ENCODE results near the gene FN3K. TPM values are rescaled to one million over a fixed set of nuclear protein-coding genes. Genes with fewer than 3 reads are reported as not detected.

The FN3K gene
- 1 to 10 TPM; 1.1 to 5.5 (median 2.7) TPM for total RNA-seq

GRCh38 chr17:82734987-82735866 is at the start of gene FN3K:
Gene FN3K (plus strand): TSS chr17:82735615. CDS start chr17:82735637, 22 bp downstream.
- intact Hi-C loops (cut with DNase I; ENCODE audit: low total_unique reads) (no loop called here), in situ Hi-C loops (cut with MboI; ENCODE audit: low sequenced_read_pairs in 4 of 4) (no loop called here)
- Histone ChIP-seq H3K9me3 (no peaks in the 10 kb centered on the region), H3K27me3 (no peaks in the 10 kb centered on the region), H3K27ac (peak within 1 kb of the TSS; percentile 92 to 95 (median 93)), H3K36me3 (peaks cover 0 to 22% of the 10 kb centered on the region in 2 donors), H3K4me3 (peak within 1 kb of the TSS; percentile 78 to 96 (median 87)), H3K4me1 (peaks cover 16 to 24% of the 10 kb centered on the region in 2 donors)
- ATAC-seq (peak; percentile 87 to 90), DNase-seq (peak; percentile 30 to 54)
- peak; percentile 61 to 69 for TF ChIP-seq POLR2A (IDR thresholded peaks at IDR 0.05)
- TF ChIP-seq, protein P1, sequence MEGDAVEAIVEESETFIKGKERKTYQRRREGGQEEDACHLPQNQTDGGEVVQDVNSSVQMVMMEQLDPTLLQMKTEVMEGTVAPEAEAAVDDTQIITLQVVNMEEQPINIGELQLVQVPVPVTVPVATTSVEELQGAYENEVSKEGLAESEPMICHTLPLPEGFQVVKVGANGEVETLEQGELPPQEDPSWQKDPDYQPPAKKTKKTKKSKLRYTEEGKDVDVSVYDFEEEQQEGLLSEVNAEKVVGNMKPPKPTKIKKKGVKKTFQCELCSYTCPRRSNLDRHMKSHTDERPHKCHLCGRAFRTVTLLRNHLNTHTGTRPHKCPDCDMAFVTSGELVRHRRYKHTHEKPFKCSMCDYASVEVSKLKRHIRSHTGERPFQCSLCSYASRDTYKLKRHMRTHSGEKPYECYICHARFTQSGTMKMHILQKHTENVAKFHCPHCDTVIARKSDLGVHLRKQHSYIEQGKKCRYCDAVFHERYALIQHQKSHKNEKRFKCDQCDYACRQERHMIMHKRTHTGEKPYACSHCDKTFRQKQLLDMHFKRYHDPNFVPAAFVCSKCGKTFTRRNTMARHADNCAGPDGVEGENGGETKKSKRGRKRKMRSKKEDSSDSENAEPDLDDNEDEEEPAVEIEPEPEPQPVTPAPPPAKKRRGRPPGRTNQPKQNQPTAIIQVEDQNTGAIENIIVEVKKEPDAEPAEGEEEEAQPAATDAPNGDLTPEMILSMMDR (IDR thresholded peaks at IDR 0.05 in 4 of 5, conservative IDR thresholded peaks at IDR 0.05 in 1 of 5), result peak in 1 of 5 experiments; percentile 6

DNA sequence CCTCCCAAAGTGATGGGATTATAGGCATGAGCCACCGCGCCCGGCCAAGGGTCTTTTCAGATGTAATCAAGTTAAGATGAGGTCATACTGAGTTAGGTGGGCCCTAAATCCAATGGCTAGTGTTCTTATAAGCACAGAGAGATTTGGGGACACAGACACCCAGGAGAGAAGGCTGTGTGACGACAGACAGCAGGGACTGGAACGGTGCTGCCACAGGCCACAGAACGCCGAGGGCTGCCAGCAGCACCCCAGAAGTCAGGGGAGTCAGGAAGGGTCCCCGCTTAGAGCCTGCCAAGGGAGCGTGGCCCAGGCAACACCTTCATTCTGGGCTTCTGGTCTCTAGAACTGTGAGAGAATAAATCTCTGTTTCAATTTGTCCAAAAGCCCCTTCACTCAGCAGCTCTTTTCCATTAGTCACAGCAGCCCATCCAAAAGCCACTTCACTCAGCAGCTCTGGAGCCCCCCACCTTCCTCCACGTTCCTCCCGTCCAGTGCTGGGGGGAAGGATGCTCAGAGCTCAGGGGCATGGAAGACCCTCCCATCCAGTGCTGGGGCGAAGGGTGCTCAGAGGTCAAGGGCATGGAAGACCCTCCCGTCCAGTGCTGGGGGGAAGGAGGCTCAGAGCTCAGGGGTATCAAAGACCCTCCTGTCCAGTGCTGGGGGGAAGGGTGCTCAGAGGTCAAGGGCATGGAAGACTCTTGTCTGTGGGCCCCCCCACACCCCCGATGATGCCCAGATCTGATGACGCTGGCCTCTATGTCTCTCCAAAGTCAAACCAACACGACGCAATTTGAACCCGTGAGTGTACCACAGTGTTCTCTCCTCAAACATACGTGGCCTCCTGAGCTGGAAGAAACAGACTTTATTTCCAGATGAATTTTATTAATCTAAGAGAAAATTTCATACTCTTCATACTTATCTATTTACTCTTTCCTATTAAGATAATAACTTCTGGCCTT is 48.8 kb upstream of the FN3K start:
- peaks cover 10 to 18% of the 10 kb centered on the region in 2 donors for H3K4me1 ChIP-seq
- ATAC-seq (peak; percentile 37 to 88), DNase-seq (peak in 1 of 2 donors; percentile 38)
- peak overlapping the region; percentile 58 to 87 (median 65) for H3K27ac ChIP-seq
- H3K4me3 ChIP-seq, result no peak overlapping the region
- no peaks in the 10 kb centered on the region for H3K36me3 ChIP-seq
- no peaks in the 10 kb centered on the region for H3K9me3 ChIP-seq
- no peaks in the 10 kb centered on the region for H3K27me3 ChIP-seq
- intact Hi-C loops (cut with DNase I; ENCODE audit: low total_unique reads) (no loop called here), in situ Hi-C loops (cut with MboI; ENCODE audit: low sequenced_read_pairs in 4 of 4) (no loop called here)
- TF ChIP-seq, protein P1 (IDR thresholded peaks at IDR 0.05 in 4 of 5, conservative IDR thresholded peaks at IDR 0.05 in 1 of 5), result no peak
- TF ChIP-seq POLR2A (IDR thresholded peaks at IDR 0.05), result no peak

DNA sequence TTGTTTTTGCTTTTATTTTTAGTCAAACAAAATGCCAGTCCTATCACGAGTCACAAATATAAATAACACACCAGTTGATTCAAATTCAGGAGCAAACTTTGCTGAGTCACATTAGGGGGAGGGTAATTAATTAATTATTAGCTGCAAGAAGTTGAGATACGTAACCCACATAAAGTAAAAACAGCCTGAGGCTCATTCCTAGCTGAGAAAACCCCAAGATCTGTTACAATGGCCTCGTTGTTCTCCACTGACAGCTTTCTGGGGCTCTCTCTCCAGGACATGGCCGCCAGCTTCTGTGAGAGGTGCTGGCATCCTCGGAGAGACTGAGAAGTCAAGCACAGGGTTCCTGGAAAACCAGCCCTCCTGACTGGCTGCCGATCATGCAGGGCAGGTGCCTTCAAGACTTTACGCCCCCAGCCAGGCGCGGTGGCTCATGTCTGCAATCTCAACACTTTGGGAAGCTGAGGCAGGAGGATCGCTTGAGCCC is 48.0 kb upstream of the FN3K start:
- intact Hi-C loops (cut with DNase I; ENCODE audit: low total_unique reads) (no loop called here), in situ Hi-C loops (cut with MboI; ENCODE audit: low sequenced_read_pairs in 4 of 4) (no loop called here)
- Histone ChIP-seq H3K36me3 (no peaks in the 10 kb centered on the region), H3K9me3 (no peaks in the 10 kb centered on the region), H3K27me3 (no peaks in the 10 kb centered on the region), H3K4me1 (peaks cover 10 to 18% of the 10 kb centered on the region in 2 donors), H3K4me3 (no peak overlapping the region), H3K27ac (peak overlapping the region; percentile 58 to 87 (median 65))
- TF ChIP-seq, protein P1 (IDR thresholded peaks at IDR 0.05 in 4 of 5, conservative IDR thresholded peaks at IDR 0.05 in 1 of 5), result no peak
- TF ChIP-seq POLR2A (IDR thresholded peaks at IDR 0.05), result no peak
- peak; percentile 60 to 73 for ATAC-seq
- peak in 1 of 2 donors; percentile 27 for DNase-seq

DNA sequence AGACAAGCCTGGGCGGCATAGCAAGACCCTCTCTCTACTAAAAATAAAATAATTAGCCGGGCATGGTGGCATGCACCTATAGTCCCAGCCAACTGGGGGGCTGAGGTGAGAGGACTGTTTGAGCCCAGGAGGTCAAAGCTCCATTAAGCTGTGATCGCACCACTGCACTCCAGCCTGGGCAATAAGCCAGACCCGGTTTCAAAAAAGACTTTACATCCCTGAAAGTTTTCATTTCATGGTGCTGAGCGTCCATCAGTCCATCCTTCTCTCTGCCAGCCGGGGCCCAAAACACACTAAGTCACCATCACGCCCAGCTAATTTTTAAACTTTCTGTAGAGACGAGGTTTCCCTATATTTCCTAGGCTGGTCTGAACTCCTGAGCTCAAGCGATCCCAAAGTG is 47.5 kb upstream of the FN3K start:
- H3K9me3 ChIP-seq, result no peaks in the 10 kb centered on the region
- intact Hi-C loops (cut with DNase I; ENCODE audit: low total_unique reads), result no loop called here
- peak overlapping the region; percentile 58 to 87 (median 65) for H3K27ac ChIP-seq
- DNase-seq, result no peak
- TF ChIP-seq POLR2A (IDR thresholded peaks at IDR 0.05), result no peak
- TF ChIP-seq, protein P1 (IDR thresholded peaks at IDR 0.05 in 4 of 5, conservative IDR thresholded peaks at IDR 0.05 in 1 of 5), result no peak
- H3K4me3 ChIP-seq, result no peak overlapping the region
- H3K36me3 ChIP-seq, result no peaks in the 10 kb centered on the region
- no peaks in the 10 kb centered on the region for H3K27me3 ChIP-seq
- peak in 1 of 2 donors; percentile 32 for ATAC-seq
- H3K4me1 ChIP-seq, result peaks cover 10 to 18% of the 10 kb centered on the region in 2 donors
- in situ Hi-C loops (cut with MboI; ENCODE audit: low sequenced_read_pairs in 4 of 4), result no loop called here

Data from gastrocnemius medialis (tissue), 4 donors.